Measurements from ENCODE around the gene ORM2. TPM values are rescaled to one million over a fixed set of nuclear protein-coding genes. Genes with fewer than 3 reads are reported as not detected.
A peak's percentile ranks its signal among the peaks of the same experiment; 100 is the strongest.
"Not testable (repeated sequence)": the region's sequence is repeated elsewhere in the genome, so short reads cannot be mapped to it uniquely, and the experiment has no call there.

The ORM2 gene
- total and polyA plus RNA-seq, 2 of the 8 experiments (the other 6 are each of a cell fraction or from before 2014, with no cell fraction given) = 1.3 TPM; not detected in 1

GRCh38 chr9:114328357-114328820, 1.3 kb upstream of the ORM2 start:
- H3K4me3 ChIP-seq (ENCODE audit: extremely low read depth in 1 of 4, insufficient read depth in 2 of 4, low read depth in 3 of 4, low read length in 4 of 4); H3K23me2 ChIP-seq (ENCODE audit: low read depth, low read length); FAIRE-seq; H3K23ac ChIP-seq (ENCODE audit: insufficient read length); H2BK5ac ChIP-seq (ENCODE audit: low read depth, low read length); H3K27ac ChIP-seq (ENCODE audit: low read depth, low read length); H3K36me3 ChIP-seq (ENCODE audit: control insufficient read depth in 2 of 4, insufficient read depth in 4 of 4, low read length in 3 of 4); H2AFZ ChIP-seq (ENCODE audit: low read length); H4K8ac ChIP-seq (ENCODE audit: extremely low read depth, insufficient read depth, low read length); H3K4ac ChIP-seq (replicated peaks; ENCODE audit: insufficient read length, low read depth, low read length); H3K4me1 ChIP-seq (replicated peaks in 1 of 4; ENCODE audit: control insufficient read depth in 3 of 4, insufficient read depth in 4 of 4, low read length in 3 of 4); H3K18ac ChIP-seq (ENCODE audit: extremely low read depth, low read length); H4K91ac ChIP-seq (replicated peaks; ENCODE audit: insufficient read length, low read length); H3K14ac ChIP-seq (ENCODE audit: insufficient read length); H4K5ac ChIP-seq (ENCODE audit: insufficient read length, low read depth, low read length); DNase-seq (ENCODE audit: low read depth in 1 of 2, low spot score in 2 of 2); H3K9ac ChIP-seq (replicated peaks in 1 of 4; ENCODE audit: extremely low read depth in 1 of 4, low read depth in 3 of 4, low read length in 3 of 4); H3K9me3 ChIP-seq (ENCODE audit: insufficient read depth in 2 of 2, low read depth in 1 of 2, low read length in 1 of 2); H2AK5ac ChIP-seq (ENCODE audit: low read depth, low read length); H3K79me2 ChIP-seq (ENCODE audit: control insufficient read depth in 1 of 2, insufficient read depth in 2 of 2, low read length in 2 of 2); H2BK120ac ChIP-seq (replicated peaks; ENCODE audit: low read depth, low read length); H4K20me1 ChIP-seq (replicated peaks in 1 of 2; ENCODE audit: control insufficient read depth in 1 of 2, insufficient read depth in 2 of 2, low read length in 2 of 2); H2BK12ac ChIP-seq (ENCODE audit: low read depth, low read length); H3K4me2 ChIP-seq (ENCODE audit: insufficient read depth in 1 of 2, low read depth in 2 of 2, low read length in 2 of 2); H3K27me3 ChIP-seq (replicated peaks in 1 of 4; ENCODE audit: control insufficient read depth in 3 of 4, extremely low read depth in 1 of 4, insufficient read depth in 3 of 4, low read length in 3 of 4); CTCF ChIA-PET (ENCODE audit: partially characterized antibody); H2BK20ac ChIP-seq (ENCODE audit: low read length); H3K56ac ChIP-seq (replicated peaks; ENCODE audit: insufficient read length, low read depth, low read length); H3K79me1 ChIP-seq (ENCODE audit: low read depth, low read length): not testable (repeated sequence)
- H2BK15ac ChIP-seq (ENCODE audit: low read length) = 0 out of 2 replicates have a peak overlapping the region, but pooled peaks have one; percentile 8
- POLR2A ChIA-PET (ENCODE audit: partially characterized antibody) = interaction anchor here (1.1 kb wide), 1 partner anchor 8 kb away, joined by 3 read pairs; no protein-coding TSS in a partner anchor
- 93% methylated on average over 10 of the region's 10 CpGs; no CpG with 5 or more reads in 1 of the 2 experiments for WGBS, 2 experiments (ENCODE audit: extremely low coverage in 1 of 2, insufficient coverage in 1 of 2, insufficient read length in 1 of 2, insufficient replicate concordance in 2 of 2, low coverage in 1 of 2, low lambda C conversion rate in 2 of 2, missing lambda C conversion rate in 1 of 2)

- H3K14ac ChIP-seq (ENCODE audit: insufficient read length); H3K23me2 ChIP-seq (ENCODE audit: low read depth, low read length); H3K4me3 ChIP-seq (ENCODE audit: extremely low read depth in 1 of 4, insufficient read depth in 2 of 4, low read depth in 3 of 4, low read length in 4 of 4); H3K36me3 ChIP-seq (ENCODE audit: control insufficient read depth in 2 of 4, insufficient read depth in 4 of 4, low read length in 3 of 4); H3K9ac ChIP-seq (replicated peaks in 1 of 4; ENCODE audit: extremely low read depth in 1 of 4, low read depth in 3 of 4, low read length in 3 of 4); H4K8ac ChIP-seq (ENCODE audit: extremely low read depth, insufficient read depth, low read length); H2AK5ac ChIP-seq (ENCODE audit: low read depth, low read length); H3K79me2 ChIP-seq (ENCODE audit: control insufficient read depth in 1 of 2, insufficient read depth in 2 of 2, low read length in 2 of 2); H3K27me3 ChIP-seq (replicated peaks in 1 of 4; ENCODE audit: control insufficient read depth in 3 of 4, extremely low read depth in 1 of 4, insufficient read depth in 3 of 4, low read length in 3 of 4); H2AFZ ChIP-seq (ENCODE audit: low read length); H3K4ac ChIP-seq (replicated peaks; ENCODE audit: insufficient read length, low read depth, low read length); FAIRE-seq; H2BK15ac ChIP-seq (ENCODE audit: low read length); H4K20me1 ChIP-seq (replicated peaks in 1 of 2; ENCODE audit: control insufficient read depth in 1 of 2, insufficient read depth in 2 of 2, low read length in 2 of 2); H3K23ac ChIP-seq (ENCODE audit: insufficient read length); CTCF ChIA-PET (ENCODE audit: partially characterized antibody); H4K5ac ChIP-seq (ENCODE audit: insufficient read length, low read depth, low read length); H3K56ac ChIP-seq (replicated peaks; ENCODE audit: insufficient read length, low read depth, low read length); DNase-seq (ENCODE audit: low read depth in 1 of 2, low spot score in 2 of 2); H2BK120ac ChIP-seq (replicated peaks; ENCODE audit: low read depth, low read length); POLR2A ChIA-PET (ENCODE audit: partially characterized antibody); H3K79me1 ChIP-seq (ENCODE audit: low read depth, low read length); H3K9me3 ChIP-seq (ENCODE audit: insufficient read depth in 2 of 2, low read depth in 1 of 2, low read length in 1 of 2); H3K4me1 ChIP-seq (replicated peaks in 1 of 4; ENCODE audit: control insufficient read depth in 3 of 4, insufficient read depth in 4 of 4, low read length in 3 of 4); H3K4me2 ChIP-seq (ENCODE audit: insufficient read depth in 1 of 2, low read depth in 2 of 2, low read length in 2 of 2); H3K18ac ChIP-seq (ENCODE audit: extremely low read depth, low read length); H2BK5ac ChIP-seq (ENCODE audit: low read depth, low read length); H3K27ac ChIP-seq (ENCODE audit: low read depth, low read length); H2BK20ac ChIP-seq (ENCODE audit: low read length); H4K91ac ChIP-seq (replicated peaks; ENCODE audit: insufficient read length, low read length); H2BK12ac ChIP-seq (ENCODE audit: low read depth, low read length): not testable (repeated sequence)
- 96% methylated on average over 10 of the region's 12 CpGs; no CpG with 5 or more reads in 1 of the 2 experiments for WGBS, 2 experiments (ENCODE audit: extremely low coverage in 1 of 2, insufficient coverage in 1 of 2, insufficient read length in 1 of 2, insufficient replicate concordance in 2 of 2, low coverage in 1 of 2, low lambda C conversion rate in 2 of 2, missing lambda C conversion rate in 1 of 2)
These were observed 588 bp upstream of the ORM2 start for GRCh38 chr9:114328937-114329624.
